Suprapubic skin (tissue), 4 donors: ENCODE data around the gene FASN.
"Not testable (repeated sequence)": the region's sequence is repeated elsewhere in the genome, so short reads cannot be mapped to it uniquely, and the experiment has no call there.

Source experiments
- CTCF ChIP-seq, 2 donors: fragments of 200-600 bp in 1 of 2; fragments of 450-650 bp in 1 of 2; sonication (generic) in 1 of 2; IDR thresholded peaks; one replicate each; pipeline ENCODE4 v1.5.1; 2016 to 2019; ENCODE audit warnings: antibody characterized with exemption in 2 of 2, mild to moderate bottlenecking in 1 of 2, moderate library complexity in 1 of 2
- EP300 ChIP-seq: sonication (generic); formaldehyde crosslinking; IDR thresholded peaks from one replicate; pipeline ENCODE4 v1.6.1; 2017; ENCODE audit warnings: antibody characterized with exemption
- POLR2A ChIP-seq, 2 donors: fragments of 450-650 bp; IDR thresholded peaks; one replicate each; pipeline ENCODE4 v1.6.1; 2017; ENCODE audit warnings: antibody characterized with exemption in 2 of 2, mild to moderate bottlenecking in 2 of 2, moderate library complexity in 2 of 2
- POLR2AphosphoS5 ChIP-seq, 3 donors: sonication (generic); formaldehyde crosslinking; IDR thresholded peaks; one replicate each; pipeline ENCODE4 v1.6.1; 2017; ENCODE audit warnings: antibody characterized with exemption in 3 of 3

GRCh38 chr17:82139961-82140360, 41.9 kb upstream of the FASN start:
- TF ChIP-seq CTCF (IDR thresholded peaks at IDR 0.05); POLR2AphosphoS5 (IDR thresholded peaks at IDR 0.05); EP300; POLR2A (IDR thresholded peaks at IDR 0.05): not testable (repeated sequence)
